Pulmonary artery endothelial cell (primary cell): ENCODE data around the gene SLC25A22. TPM values are rescaled to one million over a fixed set of nuclear protein-coding genes. Genes with fewer than 3 reads are reported as not detected.
A peak's percentile ranks its signal among the peaks of the same experiment; 100 is the strongest.

ENCODE experiments used
- DNase-seq: peaks from one replicate; pipeline ENCODE4 v3.0.0-alpha.2; 2011; ENCODE audit warnings: low read depth, low spot score
- total RNA-seq: library from RNA; depleted of rRNA; stranded (reverse); fragments of >200 nt; gene quantifications from 2 replicates; pipeline ENCODE4 v1.2.3, GENCODE V29; 2014

Gene SLC25A22
- total RNA-seq, 1 donor from 2014 or later = 9.0 TPM

DNA sequence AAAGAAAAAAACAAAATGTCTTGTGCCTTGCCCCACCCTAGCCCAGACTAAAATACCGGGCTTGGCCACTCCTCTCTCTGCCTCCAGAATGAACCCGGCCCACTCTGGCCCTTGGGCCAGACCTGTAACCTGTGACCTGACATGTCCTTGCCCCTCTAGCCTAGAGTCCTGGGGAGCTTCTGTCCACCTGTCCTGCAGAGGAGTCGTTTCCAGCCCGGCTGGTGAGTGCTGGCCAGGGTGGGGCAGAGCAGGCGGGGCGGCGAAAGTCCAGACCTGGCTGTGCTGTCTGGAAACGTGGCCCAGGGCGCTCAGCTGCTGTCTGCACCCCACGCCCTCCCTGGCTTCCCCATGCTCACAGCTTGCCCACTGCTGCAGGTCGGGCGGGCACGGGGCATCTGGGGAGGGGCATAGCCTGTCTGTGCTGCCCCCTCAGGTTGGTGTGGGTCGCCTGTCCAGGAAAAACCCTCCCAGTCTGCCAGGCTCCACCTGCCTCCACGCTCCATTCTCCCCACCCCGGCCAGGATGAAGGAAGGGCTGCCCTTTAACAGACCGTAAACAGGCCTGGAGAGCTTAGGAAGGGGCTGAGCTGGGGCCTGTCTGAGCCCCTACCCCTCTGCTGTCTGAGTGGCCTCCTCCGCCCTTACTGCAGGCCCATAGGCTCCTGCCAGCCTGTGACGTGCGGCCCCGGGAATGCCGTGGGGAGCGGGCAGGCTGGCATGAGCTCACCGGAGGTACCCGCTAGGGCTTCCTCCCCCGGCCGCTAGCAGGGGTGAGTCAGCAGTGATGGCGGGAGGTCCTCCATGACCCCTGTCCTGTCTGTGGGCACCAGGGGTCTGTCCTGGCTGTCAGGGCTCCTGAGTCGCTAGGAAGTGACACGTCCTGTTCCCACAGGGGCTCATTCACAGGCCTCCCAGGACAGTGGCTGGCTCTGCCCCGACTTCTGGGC, 36.6 kb upstream of the SLC25A22 start:
- peak; percentile 66 for DNase-seq

DNA sequence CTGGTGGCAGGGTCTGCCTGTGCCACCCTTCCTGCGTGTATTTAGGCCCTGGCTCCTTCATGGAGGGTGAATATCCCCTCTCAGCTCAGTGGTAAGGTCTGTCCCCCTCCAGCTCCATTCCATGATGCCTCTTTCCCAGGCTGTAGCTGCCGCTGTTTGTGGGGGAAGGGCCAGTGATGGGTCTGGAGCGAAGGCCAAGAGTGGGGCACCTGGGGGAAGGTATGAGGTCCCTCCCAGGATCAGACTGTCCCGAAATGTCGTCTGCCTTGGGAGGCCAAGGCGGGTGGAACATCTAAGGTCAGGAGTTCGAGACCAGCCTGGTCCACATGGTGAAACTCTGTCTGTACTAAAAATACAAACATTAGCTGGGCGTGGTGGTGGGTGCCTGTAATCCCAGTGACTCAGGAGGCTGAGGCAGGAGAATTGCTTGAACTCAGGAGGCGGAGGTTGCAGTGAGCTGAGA, 35.8 kb upstream of the SLC25A22 start:
- DNase-seq = no peak

DNA sequence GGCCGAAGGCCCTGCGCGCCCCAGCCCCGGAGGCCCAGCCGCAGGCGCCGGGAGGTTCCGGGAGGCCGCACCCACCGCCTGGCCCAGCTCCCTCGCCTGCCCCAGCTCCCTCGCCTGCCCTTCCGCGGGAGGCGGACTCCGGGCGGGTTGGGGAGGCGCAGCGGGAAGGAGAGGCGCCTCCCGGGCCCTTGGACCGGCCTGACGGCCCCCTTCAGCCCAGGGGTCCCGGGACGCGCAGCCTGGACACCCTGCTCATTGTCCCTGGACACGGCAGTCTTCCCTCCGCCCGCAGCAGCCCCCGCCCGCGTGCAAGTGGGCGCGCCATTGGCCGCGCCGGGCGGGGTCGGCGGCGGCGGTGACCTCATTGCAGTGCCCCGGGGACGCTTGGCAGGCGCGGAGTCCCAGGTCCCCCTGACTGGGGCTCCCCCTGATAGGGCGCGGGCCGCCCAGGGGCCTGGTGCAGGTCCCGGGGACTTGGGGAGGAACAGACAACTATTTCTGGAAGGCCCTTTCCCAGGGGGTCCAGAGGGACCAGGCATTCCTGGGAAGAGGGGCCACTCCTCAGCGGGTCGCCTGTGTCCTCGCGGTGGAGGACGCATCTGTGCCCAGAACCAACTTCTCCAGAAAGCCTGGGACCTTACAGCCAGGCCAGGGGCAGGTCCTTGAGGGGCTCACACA, 35.2 kb upstream of the SLC25A22 start:
- DNase-seq = no peak

DNA sequence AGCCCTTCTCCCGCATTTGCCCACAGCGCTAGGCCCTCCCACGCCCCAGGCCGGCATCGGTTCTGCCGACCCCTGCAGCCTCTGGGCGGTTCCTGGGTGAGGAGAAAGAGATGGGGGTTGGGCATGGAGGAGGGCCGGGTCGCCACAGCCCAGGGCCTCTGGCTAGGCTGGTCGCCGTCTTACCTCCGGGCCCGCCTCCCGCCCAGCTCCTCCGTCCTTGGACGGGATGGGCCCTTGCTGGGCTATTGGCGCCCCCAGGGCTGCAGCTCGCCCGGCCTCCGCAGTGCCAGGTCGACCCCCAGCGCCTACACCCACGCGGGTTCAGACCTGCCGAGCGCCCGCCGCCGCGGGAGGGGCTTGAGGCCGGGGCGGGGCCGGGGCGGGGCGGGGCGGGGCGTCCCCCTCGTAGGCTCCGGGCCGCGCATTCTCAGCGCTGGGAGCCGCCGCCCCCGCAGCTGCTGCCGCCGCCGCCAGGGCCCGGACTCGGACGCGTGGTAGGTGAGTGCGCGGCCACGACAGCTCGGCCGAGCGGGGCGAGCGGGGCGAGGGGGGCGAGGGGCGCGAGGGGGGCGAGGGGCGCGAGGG, 34.5 kb upstream of the SLC25A22 start, which contains the start of gene CD151:
CD151 (plus strand) TSS at position 424 of the 585 bp plus-strand sequence. CDS start 3,118 bp downstream, outside the sequence.
- DNase-seq = no peak

DNA sequence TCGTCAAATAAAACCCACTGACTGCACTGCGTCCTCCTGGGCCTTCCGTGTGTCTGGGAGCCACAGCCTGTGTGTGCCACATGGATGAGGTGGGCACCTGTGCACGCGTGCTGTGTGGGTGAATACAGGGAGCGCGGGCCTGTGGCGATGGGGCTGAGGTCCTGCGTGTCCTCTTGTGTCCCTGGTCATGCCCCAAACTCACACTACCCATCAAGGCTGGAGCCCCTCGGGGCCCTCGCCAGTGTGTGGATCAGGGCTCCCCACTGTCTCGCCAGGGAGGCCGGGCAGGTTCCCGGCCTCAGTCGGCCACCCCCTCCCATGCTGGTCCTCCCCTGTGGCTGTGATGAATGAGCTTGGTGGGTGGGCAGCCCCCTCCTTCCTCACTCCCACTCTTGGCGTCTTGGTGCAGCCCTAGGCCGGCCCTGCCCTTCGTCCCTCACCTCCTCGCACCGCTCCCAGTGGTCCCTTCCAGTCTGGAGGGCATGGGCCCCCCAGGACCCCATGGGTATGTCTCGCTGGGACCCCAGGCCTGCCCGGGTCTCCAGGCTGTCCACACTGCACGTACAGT, 34.0 kb upstream of the SLC25A22 start:
- no peak for DNase-seq

DNA sequence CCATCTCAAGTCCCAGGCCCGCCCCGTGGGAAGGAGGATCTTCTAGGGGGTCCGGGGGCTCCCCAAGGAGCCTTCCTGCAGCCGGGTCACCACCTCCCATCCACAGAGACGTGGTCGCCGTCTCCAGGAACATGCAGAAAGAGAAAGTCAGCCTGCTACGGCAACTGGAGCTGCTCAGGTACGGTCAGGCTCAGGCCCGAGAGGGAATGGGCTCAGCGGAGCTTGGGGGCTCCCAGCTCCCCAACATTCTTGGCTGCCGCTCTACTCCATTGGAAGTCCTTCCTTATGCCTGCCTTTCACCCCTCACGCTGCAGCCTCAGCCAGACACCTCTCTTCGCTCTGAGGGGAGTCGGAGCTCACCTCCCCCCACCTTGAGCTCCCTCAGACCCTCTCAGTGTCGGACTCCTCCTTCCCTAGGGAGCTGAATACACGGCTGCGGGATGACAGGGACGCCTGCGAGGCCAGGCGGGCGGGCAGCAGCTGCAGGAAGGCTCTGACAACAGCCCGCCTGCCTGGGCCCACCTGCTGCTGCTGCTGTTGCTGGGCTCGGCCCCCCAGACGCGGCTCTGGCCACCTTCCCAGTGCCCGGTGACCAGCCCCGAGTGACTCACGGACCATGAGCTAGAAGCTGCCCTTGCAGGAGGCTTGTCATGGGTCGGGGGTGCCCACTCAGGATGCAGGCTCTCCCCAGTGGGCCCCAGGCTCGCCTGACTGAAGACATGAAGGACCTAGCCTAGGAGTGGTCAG, 33.2 kb upstream of the SLC25A22 start:
- DNase-seq = no peak

DNA sequence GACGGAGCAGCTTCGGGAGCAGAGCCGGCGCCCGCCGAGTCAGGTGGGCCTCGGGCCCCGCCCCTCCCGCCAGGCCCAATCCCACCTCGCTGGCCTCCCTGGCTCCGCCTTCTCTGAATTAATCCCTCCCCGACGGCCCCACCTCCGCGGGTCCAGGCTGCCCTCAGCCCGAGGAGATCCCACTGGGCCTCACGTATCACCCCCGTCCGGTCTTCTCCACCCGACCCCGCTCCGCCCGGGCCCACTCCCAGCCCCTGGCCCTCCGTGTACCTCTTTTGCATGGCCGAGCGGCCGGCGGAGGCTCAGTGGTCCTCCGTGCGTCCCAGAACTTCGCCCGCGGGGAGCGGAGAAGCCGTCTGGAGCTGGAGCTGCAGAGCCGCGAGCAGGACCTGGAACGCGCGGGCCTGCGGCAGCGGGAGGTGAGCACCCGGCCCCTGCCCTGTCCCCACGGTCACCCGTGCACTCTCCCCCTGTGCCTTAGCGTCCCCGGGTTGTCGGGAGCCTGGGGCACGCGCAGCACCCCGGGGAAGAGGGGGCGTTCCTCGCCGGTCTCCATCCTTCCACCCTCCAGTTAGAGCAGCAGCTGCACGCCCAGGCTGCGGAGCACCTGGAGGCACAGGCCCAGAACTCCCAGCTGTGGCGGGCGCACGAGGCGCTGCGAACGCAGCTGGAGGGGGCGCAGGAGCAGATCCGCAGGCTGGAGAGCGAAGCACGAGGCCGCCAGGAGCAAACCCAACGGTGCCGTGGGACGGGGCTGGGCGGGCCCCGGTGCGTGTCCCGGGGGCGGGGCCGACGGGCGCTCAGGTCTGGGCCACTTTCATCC, 32.4 kb upstream of the SLC25A22 start:
- no peak for DNase-seq

DNA sequence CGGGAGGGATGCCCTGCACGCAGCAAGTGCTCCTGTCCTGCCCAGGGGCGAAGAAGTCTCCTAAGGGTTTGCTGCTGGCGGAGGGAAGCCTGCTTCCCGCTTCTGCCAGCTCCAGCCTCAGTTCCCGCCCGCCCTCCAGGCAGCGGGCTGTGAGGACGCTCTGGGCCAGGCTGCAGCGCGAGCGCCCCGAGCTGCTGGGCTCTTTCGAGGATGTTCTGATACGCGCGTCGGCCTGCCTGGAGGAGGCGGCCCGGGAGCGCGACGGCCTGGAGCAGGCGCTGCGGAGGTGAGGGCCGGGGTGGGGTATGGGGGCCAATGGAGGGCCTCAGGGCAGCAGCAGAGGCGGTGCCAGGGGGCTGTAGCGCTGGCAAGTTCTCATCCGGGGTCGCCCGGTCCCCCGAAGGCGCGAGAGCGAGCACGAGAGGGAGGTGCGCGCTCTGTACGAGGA, 31.8 kb upstream of the SLC25A22 start:
- no peak for DNase-seq

DNA sequence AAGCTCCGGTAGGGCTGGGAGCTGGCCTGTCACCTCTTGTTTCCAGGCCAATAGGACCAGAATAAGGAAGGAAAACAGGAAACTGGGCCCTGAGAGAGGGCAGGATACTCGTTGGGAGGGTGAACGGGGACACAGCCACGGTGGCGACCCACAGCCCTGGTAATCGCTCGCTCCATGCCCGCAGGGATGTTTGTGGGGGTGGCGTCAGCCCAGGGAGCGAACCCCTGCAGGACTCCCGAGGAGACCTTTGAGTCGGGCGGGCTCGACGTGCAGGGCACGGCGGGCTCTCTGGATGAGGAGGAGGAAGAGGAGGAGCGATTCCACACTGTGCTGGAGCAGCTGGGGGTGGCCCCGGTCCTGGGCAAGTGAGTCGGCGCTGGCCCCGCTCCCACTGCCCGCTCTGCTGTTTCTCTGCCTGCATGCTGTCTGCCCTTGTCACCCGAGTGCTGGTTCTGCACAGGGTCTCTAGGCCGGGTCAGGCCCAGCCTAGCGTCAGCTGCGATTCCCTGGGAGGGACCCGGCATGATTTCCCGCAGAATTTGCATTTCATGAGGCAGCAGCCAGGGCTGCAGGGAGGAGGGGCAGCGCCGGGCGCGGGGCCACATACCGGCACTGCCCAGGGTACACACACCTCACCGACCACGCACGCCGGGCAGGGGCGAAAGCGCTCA, 31.2 kb upstream of the SLC25A22 start:
- DNase-seq = peak; percentile 63

DNA sequence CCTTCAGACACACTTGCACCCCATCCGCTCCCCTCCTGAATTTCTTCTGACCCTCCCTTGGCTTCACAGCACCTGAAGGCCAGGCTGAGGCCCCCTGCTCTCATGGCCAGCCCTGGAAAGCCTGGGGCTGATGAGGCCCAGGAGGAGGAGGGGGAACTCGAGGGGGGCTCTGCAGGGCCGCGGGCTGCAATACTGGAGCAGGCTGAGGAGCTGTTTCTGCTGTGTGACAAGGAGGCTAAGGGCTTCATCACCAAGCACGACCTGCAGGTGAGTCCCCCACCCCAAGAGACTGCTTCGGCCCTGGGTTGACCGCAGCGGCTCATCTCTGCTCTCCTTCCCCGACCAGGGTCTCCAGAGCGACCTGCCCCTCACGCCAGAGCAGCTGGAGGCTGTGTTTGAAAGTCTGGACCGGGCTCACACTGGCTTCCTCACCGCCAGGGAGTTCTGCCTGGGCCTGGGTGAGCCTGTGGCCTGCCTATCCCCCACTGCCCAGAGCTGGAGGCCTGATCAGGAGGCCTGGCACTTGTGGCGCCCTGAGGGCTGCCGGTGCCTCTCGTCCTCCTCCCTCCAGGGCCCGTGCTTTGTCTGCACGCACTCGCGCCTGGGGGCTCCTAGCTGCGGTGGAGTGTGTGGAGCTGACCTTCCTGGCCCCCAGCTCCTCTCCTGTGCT, 30.6 kb upstream of the SLC25A22 start:
- DNase-seq = no peak

DNA sequence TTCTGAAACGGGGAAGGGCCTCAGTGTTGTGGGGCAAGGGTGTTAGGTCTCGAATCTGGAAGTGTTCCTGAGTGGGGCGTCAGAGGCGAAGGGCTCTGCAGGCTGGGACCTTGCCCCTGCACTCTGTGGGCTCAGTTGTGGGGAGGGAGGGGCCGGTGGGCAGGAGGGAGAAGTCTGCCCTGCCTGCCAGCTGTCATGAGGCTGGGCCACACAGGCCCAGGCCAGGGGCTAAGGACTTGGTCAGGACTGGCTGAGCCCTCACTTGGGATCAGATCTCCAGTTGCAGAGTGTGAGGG, 29.8 kb upstream of the SLC25A22 start, which contains the start of gene CRACR2B:
CRACR2B (plus strand) TSS at position 23 of the 296 bp plus-strand sequence. CDS start 689 bp downstream, outside the sequence.
- no peak for DNase-seq

DNA sequence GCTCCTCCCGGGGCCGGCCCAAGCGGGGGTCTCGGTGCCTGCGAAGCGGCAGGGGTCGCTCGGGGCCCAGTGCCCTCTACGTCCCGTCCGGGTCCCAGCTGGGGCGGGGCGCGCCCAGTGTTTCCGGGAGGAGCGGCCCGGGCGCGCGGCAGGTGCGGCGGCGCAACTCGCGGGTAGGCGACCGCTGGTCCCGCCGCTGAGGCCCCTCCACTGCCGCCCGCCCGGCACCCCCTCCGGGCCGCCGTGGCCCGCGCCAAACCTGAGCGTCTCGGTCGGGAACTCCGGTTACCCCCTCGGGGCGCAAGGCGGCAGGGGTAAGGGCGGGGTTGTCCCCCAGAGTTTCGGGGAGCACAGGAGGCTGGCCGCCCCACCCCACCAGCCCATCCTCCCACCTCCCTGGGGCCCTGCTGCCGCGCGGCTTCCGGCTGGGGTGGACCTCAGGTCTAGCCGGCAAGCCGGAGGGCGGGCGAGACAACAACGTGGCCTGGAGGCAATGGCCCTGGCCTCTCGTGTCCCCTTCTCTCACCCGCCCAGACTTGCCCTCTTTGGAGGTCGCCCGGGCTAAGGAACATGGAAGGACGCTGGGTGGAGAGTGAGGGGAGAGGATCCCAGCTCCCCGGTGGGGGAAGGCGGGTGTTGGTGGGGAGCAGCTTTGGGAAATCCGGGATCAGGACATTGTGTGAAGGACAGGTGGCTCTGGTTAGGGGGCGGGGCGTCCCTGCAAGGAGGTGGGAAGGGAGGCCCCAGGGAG, 29.2 kb upstream of the SLC25A22 start:
- DNase-seq = no peak

DNA sequence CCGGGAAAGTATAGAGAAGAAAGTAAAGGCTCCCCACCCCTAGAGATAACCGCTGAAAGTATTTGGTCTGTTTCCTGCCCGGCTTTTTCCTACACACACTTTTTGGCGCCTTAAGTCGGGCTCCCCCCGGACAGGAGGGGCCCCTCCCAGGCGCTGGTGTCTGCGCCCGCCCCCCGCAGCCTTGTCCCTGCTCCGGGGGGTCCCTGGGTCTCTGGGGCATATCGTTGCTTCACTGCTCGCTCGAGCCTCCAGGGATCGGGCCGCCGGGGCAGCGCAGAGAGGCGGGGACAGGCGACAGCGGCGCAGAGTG, 28.7 kb upstream of the SLC25A22 start:
- no peak for DNase-seq

DNA sequence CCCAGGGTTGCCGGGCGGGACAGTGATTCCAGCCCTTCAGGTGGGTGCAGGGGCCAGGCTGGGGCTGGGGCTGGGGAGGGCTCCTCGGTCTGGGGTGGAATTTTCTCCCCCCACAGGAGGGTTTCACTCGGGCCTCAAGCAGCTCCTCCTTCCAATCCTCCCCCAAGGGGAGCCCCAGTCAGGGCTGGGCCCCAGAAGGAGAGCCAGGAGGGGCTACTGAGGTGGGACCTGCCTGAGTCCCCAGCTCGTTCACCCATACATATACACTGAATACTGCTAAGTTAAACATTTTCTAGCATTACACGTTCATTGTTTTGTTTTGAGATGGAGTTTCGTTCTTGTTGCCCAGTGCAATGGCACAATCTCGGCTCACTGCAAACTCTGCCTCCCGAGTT, 28.1 kb upstream of the SLC25A22 start:
- DNase-seq = no peak

DNA sequence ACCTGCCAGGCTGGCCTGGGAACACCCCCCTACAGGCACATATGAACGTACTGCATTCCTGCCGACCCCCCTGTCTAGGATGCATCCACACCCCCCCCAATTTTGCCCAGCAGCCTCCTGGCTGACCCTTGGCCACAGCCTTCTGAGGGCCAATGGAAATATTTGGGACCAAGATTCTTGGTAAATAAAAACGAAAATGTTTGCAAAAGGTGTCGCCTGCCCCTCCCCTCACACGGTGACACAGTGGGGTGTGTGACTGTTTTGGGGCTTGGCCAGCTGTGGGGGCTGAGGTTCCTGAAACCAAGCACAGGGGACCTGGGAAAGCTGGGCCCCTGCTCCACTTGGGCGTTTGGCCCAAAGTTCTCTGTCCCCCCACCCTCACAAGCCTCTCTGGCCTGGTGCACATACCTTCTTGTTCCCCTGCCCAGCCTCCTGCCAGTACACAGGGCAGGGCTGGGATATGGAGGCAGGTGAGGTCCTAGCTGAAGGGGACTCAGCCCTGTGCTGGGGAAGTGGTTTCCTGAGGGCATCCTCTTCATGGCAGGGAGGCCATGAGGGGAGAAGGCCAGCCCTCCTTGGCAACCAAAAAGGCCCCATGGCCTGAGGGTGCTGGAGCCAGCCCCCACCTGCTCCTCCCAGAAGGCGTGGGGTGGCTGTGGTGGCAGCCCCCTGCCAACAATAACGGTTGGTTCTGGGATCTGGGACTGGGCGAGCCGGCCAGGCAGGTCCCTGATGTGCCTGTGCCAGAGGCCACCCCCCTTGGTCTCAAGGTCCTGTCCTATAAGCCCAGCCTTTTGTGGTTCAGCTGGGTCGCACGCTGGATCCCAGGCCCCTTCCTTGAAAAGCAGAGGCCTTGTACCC, 27.5 kb upstream of the SLC25A22 start:
- no peak for DNase-seq

DNA sequence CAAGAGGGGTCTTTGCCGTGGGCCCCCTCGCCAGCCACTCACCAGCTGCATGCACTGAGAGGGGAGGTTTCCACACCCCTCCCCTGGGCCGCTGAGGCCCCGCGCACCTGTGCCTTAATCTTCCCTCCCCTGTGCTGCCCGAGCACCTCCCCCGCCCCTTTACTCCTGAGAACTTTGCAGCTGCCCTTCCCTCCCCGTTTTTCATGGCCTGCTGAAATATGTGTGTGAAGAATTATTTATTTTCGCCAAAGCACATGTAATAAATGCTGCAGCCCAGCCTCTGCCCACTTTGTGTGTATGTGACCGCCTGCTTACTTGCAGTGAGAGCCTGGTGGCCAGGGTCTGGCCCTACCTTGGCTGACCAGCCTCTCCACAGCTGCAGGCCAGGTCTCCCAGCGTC, 26.9 kb upstream of the SLC25A22 start:
- DNase-seq = no peak

DNA sequence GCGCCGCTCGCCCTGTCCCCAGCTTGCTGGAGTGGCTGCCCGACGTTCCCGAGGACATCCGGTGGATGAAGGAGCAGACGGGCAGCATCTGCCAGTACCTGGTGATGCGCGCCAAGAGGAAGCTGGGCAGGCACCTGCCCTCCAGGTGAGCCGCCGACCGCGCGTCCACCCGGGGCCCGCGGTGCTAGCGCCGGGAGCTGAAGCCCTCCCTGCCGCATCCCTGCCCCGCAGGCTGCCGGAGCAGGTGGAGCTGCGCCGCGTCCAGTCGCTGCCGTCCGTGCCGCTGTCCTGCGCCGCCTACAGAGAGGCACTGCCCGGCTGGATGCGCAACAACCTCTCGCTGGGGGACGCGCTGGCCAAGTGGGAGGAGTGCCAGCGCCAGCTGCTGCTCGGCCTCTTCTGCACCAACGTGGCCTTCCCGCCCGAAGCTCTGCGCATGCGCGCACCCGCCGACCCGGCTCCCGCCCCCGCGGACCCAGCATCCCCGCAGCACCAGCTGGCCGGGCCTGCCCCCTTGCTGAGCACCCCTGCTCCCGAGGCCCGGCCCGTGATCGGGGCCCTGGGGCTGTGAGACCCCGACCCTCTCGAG, 26.3 kb upstream of the SLC25A22 start:
- DNase-seq = no peak
